GM19463 (cell line): ENCODE data around the gene ALDH1B1.

Source experiments
- ATAC-seq: cut with Tn5 transposase; IDR thresholded peaks from one replicate; pipeline ENCODE4 v1.9.1; 2021; ENCODE audit warnings: mild to moderate bottlenecking, moderate library complexity; ENCODE audit not compliant: unreplicated experiment

ALDH1B1 gene

GRCh38 chr9:38437193-38437823 lies 44.8 kb downstream of the ALDH1B1 start:
- peak; percentile 53 for ATAC-seq

- no peak for ATAC-seq
Observed at GRCh38 chr9:38439291-38439915, 46.9 kb downstream of the ALDH1B1 start.

- no peak for ATAC-seq
Observed at GRCh38 chr9:38439916-38440301, 47.4 kb downstream of the ALDH1B1 start.

DNA sequence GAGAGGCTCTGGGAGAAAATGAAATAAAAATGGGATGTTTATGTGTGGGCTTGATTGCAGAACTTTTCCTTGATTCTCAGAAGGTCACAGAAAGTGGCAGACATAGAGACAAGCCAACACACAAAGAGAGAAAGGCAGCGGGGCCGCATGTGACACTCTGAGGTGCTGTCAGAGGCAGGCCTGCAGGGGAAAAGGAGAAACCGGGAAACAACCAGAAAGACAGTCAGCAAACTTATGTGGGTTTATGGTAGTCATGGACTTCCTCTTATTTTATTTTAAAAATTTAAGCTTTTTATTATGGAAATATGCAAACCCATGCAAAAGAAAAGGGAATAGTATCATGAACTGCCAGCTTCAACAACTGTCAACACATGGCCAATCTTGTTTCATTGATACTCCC lies 48.0 kb downstream of the ALDH1B1 start:
- ATAC-seq: no peak

GRCh38 chr9:38441347-38442085 lies 49.0 kb downstream of the ALDH1B1 start:
- ATAC-seq: no peak

GRCh38 chr9:38442473-38443096 lies 50.1 kb downstream of the ALDH1B1 start:
- ATAC-seq: no peak

DNA sequence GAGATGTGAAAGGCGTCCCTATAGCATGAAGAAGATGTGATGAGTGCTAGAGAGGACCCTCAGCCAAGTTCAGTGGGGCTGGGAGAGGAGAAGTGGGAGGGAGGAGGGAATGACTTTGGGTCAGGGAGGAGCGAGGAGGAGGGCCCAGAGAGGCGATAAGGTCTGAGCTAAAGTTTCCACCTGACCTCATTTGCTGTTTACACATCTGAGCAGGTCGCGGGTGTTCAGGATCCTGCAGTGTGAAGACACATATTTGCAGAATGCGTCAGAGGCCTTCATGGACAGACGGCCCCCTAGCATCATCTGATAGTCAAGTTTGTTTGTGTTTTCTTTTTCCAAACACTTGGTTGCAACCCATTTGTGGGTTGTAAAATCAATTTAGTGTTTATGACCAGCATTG lies 50.7 kb downstream of the ALDH1B1 start:
- no peak for ATAC-seq

- no peak for ATAC-seq
Observed at GRCh38 chr9:38443597-38443996, 51.1 kb downstream of the ALDH1B1 start.

DNA sequence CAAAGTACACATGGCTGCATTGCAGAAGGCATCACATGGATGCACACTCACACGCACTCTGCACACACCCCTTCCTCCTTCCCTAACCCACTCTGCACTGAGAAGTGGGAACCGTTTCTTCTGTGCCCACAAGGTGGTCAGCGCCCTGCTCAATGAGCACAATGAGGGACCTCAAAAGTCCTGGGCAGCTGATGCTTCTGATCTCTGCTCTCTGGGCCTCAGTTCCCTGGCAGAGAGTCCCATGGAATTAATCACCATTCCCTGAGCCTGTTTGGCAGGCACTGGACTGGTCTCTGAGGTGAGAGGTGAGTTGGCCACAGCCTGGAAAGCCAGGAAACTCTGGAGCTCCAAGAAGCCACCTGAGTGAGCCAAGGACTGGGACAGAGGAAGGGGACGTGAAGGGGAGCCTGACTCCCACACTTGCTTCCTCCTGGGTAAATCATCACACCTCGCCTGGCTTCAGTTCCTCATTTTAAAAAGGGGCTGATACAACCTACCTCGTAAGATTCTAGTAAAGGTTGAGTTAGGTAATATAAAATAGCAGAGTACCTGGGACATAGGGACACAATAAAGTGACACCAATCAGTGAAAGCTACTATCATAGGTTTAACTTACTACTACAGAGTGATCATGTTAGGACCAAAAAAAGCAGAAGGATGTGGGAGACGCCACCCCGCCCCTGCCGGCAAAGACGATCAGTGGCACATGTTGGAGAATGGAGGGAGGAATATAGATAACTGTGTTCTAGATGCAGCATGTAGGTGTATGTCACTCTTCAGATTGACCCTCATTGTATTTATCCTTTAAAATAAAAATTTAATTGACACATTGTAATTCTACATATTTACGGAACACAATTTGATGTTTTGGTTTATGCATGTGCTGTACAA lies 52.9 kb downstream of the ALDH1B1 start:
- peak; percentile 93 for ATAC-seq

GRCh38 chr9:38447703-38448102 lies 55.2 kb downstream of the ALDH1B1 start:
- no peak for ATAC-seq
